H1 (cell line): Measurements from ENCODE around the gene SIPA1L3. TPM values are rescaled to one million over a fixed set of nuclear protein-coding genes. Genes with fewer than 3 reads are reported as not detected.

Source experiments
- CTBP2 ChIP-seq: IDR thresholded peaks from 2 replicates; pipeline ENCODE4 v1.7.0; 2011; ENCODE audit warnings: borderline replicate concordance, mild to moderate bottlenecking, moderate library complexity, mixed read lengths, low read length; ENCODE audit not compliant: insufficient read depth, insufficient read length
- EP300 ChIP-seq, 2 experiments: IDR thresholded peaks; 1 replicate in 1 of 2; 2 replicates in 1 of 2; pipeline ENCODE4 v1.6.1; 2011 to 2012; ENCODE audit warnings: low read depth in 2 of 2, low read length in 2 of 2, mild to moderate bottlenecking in 2 of 2, borderline replicate concordance in 1 of 2, inconsistent platforms in 1 of 2, moderate library complexity in 1 of 2
- polyA plus RNA-seq, 7 experiments: library from polyadenylated mRNA; depleted of rRNA in 3 of 7; stranded (reverse) in 5 of 7; unstranded in 2 of 7; fragments of >200 nt in 5 of 7; fragments of 200-250 nt in 2 of 7; gene quantifications; 1 replicate in 5 of 7; 2 replicates in 1 of 7; 4 replicates in 1 of 7; pipeline versions ENCODE4 v1.2.1 to v1.2.3, GENCODE V29; 2011 to 2013; ENCODE audit warnings: missing spikeins in 2 of 7, mixed read lengths in 2 of 7
- total RNA-seq: library from RNA; stranded (reverse); fragmentation: NEBNext Ultra II Directional; extraction: Animal tissue kit (Norgen Biotek cat#: 25700); gene quantifications from 2 replicates; pipeline ENCODE4 v1.2.1, GENCODE V29; 2021

SIPA1L3 gene
- total and polyA plus RNA-seq, 2 of the 8 experiments (the other 6 are each of a cell fraction or from before 2014, with no cell fraction given) = 15.0 to 54.9 TPM

DNA sequence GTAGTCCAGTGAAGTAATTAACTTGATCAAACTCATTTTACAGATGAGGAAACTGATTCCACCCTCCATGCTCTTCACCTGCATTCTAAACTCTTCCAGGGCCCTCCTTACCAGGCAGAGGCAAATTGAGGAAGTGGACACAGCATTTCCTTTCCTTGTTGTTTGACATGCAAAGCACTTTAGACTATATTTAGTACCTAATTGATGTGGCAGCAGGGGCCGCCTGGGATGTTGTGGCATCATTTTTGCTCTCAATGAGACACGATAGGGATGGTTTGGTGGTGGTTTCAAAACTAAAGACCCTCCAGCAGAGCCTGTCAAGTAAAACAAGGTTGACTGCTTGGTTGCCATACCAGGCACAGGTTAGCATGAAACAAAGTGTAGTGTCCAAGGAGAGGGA, 7.9 kb downstream of the SIPA1L3 start (continued):
- TF ChIP-seq CTBP2 (no peak), EP300 (IDR thresholded peaks at IDR 0.05; ENCODE audit: borderline replicate concordance in 1 of 2, low read depth in 2 of 2, low read length in 2 of 2) (no peak)
